Transverse colon (tissue), 4 donors: Measurements from ENCODE around the gene LYZL1. TPM values are rescaled to one million over a fixed set of nuclear protein-coding genes. Genes with fewer than 3 reads are reported as not detected.

Experiments
- DNase-seq: peaks from one replicate; pipeline ENCODE4 v3.0.0-alpha.2; 2019
- H3K27ac ChIP-seq, 4 donors: fragments of 200-600 bp; sonication (generic); 2 replicates each; pipeline ENCODE4 v1.5.1; 2016 to 2018; ENCODE audit warnings: inconsistent platforms in 4 of 4
- H3K27me3 ChIP-seq: fragments of 200-600 bp; sonication (generic); 2 replicates; pipeline ENCODE4 v1.5.1; 2017; ENCODE audit warnings: inconsistent platforms
- H3K36me3 ChIP-seq, 4 donors: fragments of 200-600 bp; sonication (generic); 2 replicates each; pipeline ENCODE4 v1.5.1; 2017 to 2019; ENCODE audit warnings: inconsistent platforms in 4 of 4
- H3K4me1 ChIP-seq, 4 donors: fragments of 200-600 bp; sonication (generic); 2 replicates each; pipeline ENCODE4 v1.5.1; 2017 to 2020; ENCODE audit warnings: inconsistent platforms in 4 of 4
- H3K4me3 ChIP-seq, 4 donors: fragments of 200-600 bp; sonication (generic); 1 replicate in 1 of 4; 2 replicates in 3 of 4; pipeline versions ENCODE4 v1.5.1 to v1.6.1; 2017 to 2019; ENCODE audit warnings: inconsistent platforms in 4 of 4
- H3K9me3 ChIP-seq, 2 donors: fragments of 200-600 bp; sonication (generic); 2 replicates each; pipeline ENCODE4 v1.5.1; 2017 to 2019; ENCODE audit warnings: inconsistent platforms in 2 of 2
- CTCF ChIP-seq, 5 experiments: fragments of 200-600 bp in 3 of 5; fragments of 450-650 bp in 2 of 5; sonication (generic) in 3 of 5; IDR thresholded peaks; 1 replicate in 2 of 5; 2 replicates in 3 of 5; pipeline ENCODE4 v1.5.1; 2016 to 2017; ENCODE audit warnings: antibody characterized with exemption in 5 of 5, inconsistent platforms in 3 of 5, mild to moderate bottlenecking in 2 of 5, moderate library complexity in 1 of 5
- EP300 ChIP-seq: sonication (generic); formaldehyde crosslinking; IDR thresholded peaks from one replicate; pipeline ENCODE4 v1.6.1; 2017; ENCODE audit warnings: antibody characterized with exemption, low read depth
- POLR2A ChIP-seq: fragments of 450-650 bp; IDR thresholded peaks from one replicate; pipeline ENCODE4 v1.6.1; 2016; ENCODE audit warnings: antibody characterized with exemption, mild to moderate bottlenecking, moderate library complexity
- POLR2AphosphoS5 ChIP-seq, 3 donors: sonication (generic); formaldehyde crosslinking; IDR thresholded peaks; one replicate each; pipeline ENCODE4 v1.6.1; 2016; ENCODE audit warnings: antibody characterized with exemption in 3 of 3
- WGBS, 2 donors: methylation state at CpG; one replicate each; pipeline ENCODE4 v1.1.5; 2018; ENCODE audit warnings: low coverage in 1 of 2; 5-methylcytosine and 5-hydroxymethylcytosine counted together
- in situ Hi-C, 4 donors: fragments of 200-750 bp; cut with MboI; loops; one replicate each; pipeline versions ENCODE4 v1.15.0 to v1.15.1; 2017; ENCODE audit warnings: low sequenced_read_pairs in 3 of 4, low pct_ligation_motif_present in 1 of 4, low pct_unique_long_range_greater_than_20kb in 1 of 4
- intact Hi-C: fragments of 100-400 bp; cut with DNase I; formaldehyde crosslinking; loops from one replicate; pipeline ENCODE4 v1.15.1; 2023; ENCODE audit warnings: low total_unique reads
- total RNA-seq, 4 donors: library from RNA; depleted of rRNA; stranded (reverse); fragments of >200 nt; gene quantifications; one replicate each; pipeline ENCODE4 v1.1.0, GENCODE V29; 2016

The LYZL1 gene
- total RNA-seq, 4 donors from 2014 or later: not detected

DNA sequence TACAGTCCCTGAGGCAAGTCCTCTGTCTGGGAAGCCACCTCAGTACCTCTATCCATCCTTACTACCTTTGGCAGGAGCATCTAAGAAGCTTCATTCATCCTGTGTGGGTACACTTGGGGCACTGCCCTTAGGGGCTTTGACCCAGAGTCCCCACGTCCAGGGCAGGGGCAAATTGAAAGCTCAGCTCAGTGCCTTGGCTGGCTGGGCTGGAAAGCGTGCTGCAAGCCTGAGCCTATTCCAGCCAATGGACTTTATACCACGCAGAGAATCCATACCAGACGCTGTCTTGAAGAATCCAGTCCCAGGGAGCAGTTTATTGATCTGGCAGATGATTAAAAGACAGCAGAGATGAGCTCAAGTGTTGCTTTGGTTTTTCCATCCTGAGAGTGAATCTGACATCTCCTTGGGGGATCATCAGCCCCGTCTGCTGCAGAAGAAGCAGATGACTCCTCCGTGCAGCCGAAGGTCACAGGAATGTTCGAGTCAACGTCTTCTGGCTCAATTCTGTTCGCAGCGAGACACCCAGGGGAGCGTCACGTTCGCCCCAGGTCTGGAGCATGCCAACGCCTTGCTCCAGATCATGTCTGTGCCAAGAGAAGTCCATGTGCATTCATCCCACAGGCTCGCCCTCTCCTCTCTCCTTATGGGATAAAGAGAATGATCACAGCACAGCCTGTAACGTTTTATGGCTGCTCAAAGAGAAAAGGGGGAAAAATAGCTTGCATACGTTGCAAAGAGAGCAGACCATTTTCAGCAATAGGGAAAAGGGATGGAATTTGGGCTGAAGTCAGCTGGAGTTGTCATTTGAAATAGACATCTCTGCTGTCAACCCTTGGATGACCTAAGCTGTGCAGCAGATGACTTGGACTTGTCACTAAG is 35.8 kb upstream of the LYZL1 start:
- Histone ChIP-seq H3K4me3 (no peak overlapping the region), H3K9me3 (no peaks in the 10 kb centered on the region), H3K27me3 (no peaks in the 10 kb centered on the region), H3K36me3 (no peaks in the 10 kb centered on the region), H3K27ac (no peak overlapping the region), H3K4me1 (peaks cover 0 to 6% (median 0%) of the 10 kb centered on the region in 4 donors)
- 63 to 67% methylated on average over 1 to 18 of the region's 18 CpGs for WGBS, 2 donors
- no peak for TF ChIP-seq POLR2AphosphoS5 (IDR thresholded peaks at IDR 0.05)
- intact Hi-C loops: no loop called here
- in situ Hi-C loops: no loop called here
- DNase-seq: no peak

GRCh38 chr10:29253690-29254029 is 35.2 kb upstream of the LYZL1 start:
- in situ Hi-C loops (no loop called here), intact Hi-C loops (no loop called here)
- Histone ChIP-seq H3K27me3 (no peaks in the 10 kb centered on the region), H3K36me3 (no peaks in the 10 kb centered on the region), H3K9me3 (no peaks in the 10 kb centered on the region), H3K4me1 (peaks cover 0 to 6% (median 0%) of the 10 kb centered on the region in 4 donors), H3K27ac (no peak overlapping the region), H3K4me3 (no peak overlapping the region)
- 80 to 81% methylated on average over 1 to 3 of the region's 3 CpGs for WGBS, 2 donors
- no peak for TF ChIP-seq POLR2A
- TF ChIP-seq EP300: no peak
- no peak for TF ChIP-seq POLR2AphosphoS5 (IDR thresholded peaks at IDR 0.05)
- TF ChIP-seq CTCF (IDR thresholded peaks at IDR 0.05): no peak
- no peak for DNase-seq

GRCh38 chr10:29254123-29255046 is 34.5 kb upstream of the LYZL1 start:
- Histone ChIP-seq H3K27ac (no peak overlapping the region), H3K4me1 (peaks cover 0 to 6% (median 0%) of the 10 kb centered on the region in 4 donors), H3K4me3 (no peak overlapping the region), H3K27me3 (no peaks in the 10 kb centered on the region), H3K36me3 (no peaks in the 10 kb centered on the region), H3K9me3 (no peaks in the 10 kb centered on the region)
- in situ Hi-C loops (no loop called here), intact Hi-C loops (no loop called here)
- no peak for DNase-seq
- WGBS, 2 donors: 42 to 64% methylated on average over 4 to 9 of the region's 9 CpGs
- TF ChIP-seq EP300: no peak
- TF ChIP-seq POLR2A: no peak
- TF ChIP-seq CTCF (IDR thresholded peaks at IDR 0.05): no peak
- no peak for TF ChIP-seq POLR2AphosphoS5 (IDR thresholded peaks at IDR 0.05)

GRCh38 chr10:29255104-29255503 is 33.8 kb upstream of the LYZL1 start:
- intact Hi-C loops: no loop called here
- 59 to 61% methylated on average over 3 of the region's 3 CpGs for WGBS, 2 donors
- Histone ChIP-seq H3K4me1 (peaks cover 0 to 6% (median 0%) of the 10 kb centered on the region in 4 donors), H3K4me3 (no peak overlapping the region), H3K27me3 (no peaks in the 10 kb centered on the region), H3K27ac (no peak overlapping the region), H3K9me3 (no peaks in the 10 kb centered on the region), H3K36me3 (no peaks in the 10 kb centered on the region)
- DNase-seq: no peak
- TF ChIP-seq CTCF (IDR thresholded peaks at IDR 0.05) (no peak), EP300 (no peak), POLR2AphosphoS5 (IDR thresholded peaks at IDR 0.05) (no peak), POLR2A (no peak)
- in situ Hi-C loops: no loop called here
